A172 (cell line): Measurements from ENCODE around the gene TBPL1. TPM values are rescaled to one million over a fixed set of nuclear protein-coding genes. Genes with fewer than 3 reads are reported as not detected.

Experiments used
- total RNA-seq: library from RNA; depleted of rRNA; stranded (reverse); fragments of >200 nt; shearing (Covaris generic); gene quantifications from 2 replicates; pipeline ENCODE4 v1.2.3, GENCODE V29; 2014; rRNA removed

The TBPL1 gene
- total RNA-seq, 1 experiment from 2014 or later = 32.3 TPM

Other genes starting within 250 kb of the TBPL1 start
- gene TCF21, start 64.1 kb upstream of the TBPL1 start, total RNA-seq = not detected in 2 replicates
- gene SLC2A12, start 99.4 kb downstream of the TBPL1 start, total RNA-seq = 0.24 and 0.91 TPM in 2 replicates